ENCODE measurements around the gene ZNF566. TPM values are rescaled to one million over a fixed set of nuclear protein-coding genes. Genes with fewer than 3 reads are reported as not detected.

Gene ZNF566
- total RNA-seq, 2 experiments from 2014 or later = 4.7 to 5.9 TPM

DNA sequence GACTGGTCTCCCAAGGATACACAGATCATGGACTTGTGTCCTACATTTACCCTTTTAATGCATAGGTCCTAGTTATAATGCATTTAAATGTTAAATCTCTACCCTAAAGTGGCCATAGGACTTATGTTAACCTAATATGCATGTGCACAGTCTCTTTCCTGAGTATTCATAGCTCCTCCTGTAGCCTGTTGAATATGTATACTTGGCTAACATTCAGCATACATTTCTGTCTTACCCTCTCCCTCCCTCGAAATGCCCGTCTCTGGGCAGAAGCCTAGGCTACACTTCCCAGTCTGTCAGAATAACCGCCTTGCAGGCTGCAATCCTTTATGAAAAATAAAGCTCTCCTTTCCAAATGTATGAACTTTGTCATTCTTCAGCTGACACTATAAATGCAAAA is 84.9 kb downstream of the ZNF566 start:
- peaks cover 86% of the 10 kb centered on the region for H3K36me3 Mint-ChIP-seq (ENCODE audit: low read depth)
- peaks cover 43% of the 10 kb centered on the region for H3K9me3 Mint-ChIP-seq (ENCODE audit: low read depth)
- no peak for DNase-seq
- ChIA-PET POLR2A (no interaction called here), CTCF (interaction anchor here (0.7 kb wide), 1 partner anchor 30 kb away, joined by 3 read pairs; no protein-coding TSS in a partner anchor)
- H3K4me3 Mint-ChIP-seq = no peak overlapping the region
- H3K27me3 Mint-ChIP-seq = no peaks in the 10 kb centered on the region
- ATAC-seq = no peak
- H3K4me1 Mint-ChIP-seq = no peaks in the 10 kb centered on the region
- H3K27ac Mint-ChIP-seq = no peak overlapping the region
- intact Hi-C loops (cut with DNase I, micrococcal nuclease) = no loop called here

GRCh38 chr19:36401475-36401874 is 87.9 kb downstream of the ZNF566 start:
- H3K27ac Mint-ChIP-seq = no peak overlapping the region
- ATAC-seq = no peak
- H3K27me3 Mint-ChIP-seq = no peaks in the 10 kb centered on the region
- H3K4me1 Mint-ChIP-seq = no peaks in the 10 kb centered on the region
- CTCF ChIA-PET = no interaction called here
- H3K36me3 Mint-ChIP-seq (ENCODE audit: low read depth) = peaks cover 87% of the 10 kb centered on the region
- POLR2A ChIA-PET = no interaction called here
- peaks cover 44% of the 10 kb centered on the region for H3K9me3 Mint-ChIP-seq (ENCODE audit: low read depth)
- no peak for DNase-seq
- H3K4me3 Mint-ChIP-seq = no peak overlapping the region
- intact Hi-C loops (cut with DNase I, micrococcal nuclease) = no loop called here

GRCh38 chr19:36398571-36398970 is 90.8 kb downstream of the ZNF566 start:
- no peaks in the 10 kb centered on the region for H3K27me3 Mint-ChIP-seq
- no peaks in the 10 kb centered on the region for H3K4me1 Mint-ChIP-seq
- H3K4me3 Mint-ChIP-seq = no peak overlapping the region
- ChIA-PET CTCF (no interaction called here), POLR2A (no interaction called here)
- no peak overlapping the region for H3K27ac Mint-ChIP-seq
- peaks cover 48% of the 10 kb centered on the region for H3K9me3 Mint-ChIP-seq (ENCODE audit: low read depth)
- intact Hi-C loops (cut with DNase I, micrococcal nuclease) = no loop called here
- ATAC-seq (no peak), DNase-seq (no peak)
- peaks cover 85% of the 10 kb centered on the region for H3K36me3 Mint-ChIP-seq (ENCODE audit: low read depth)

Other genes with a start within 250 kb of the ZNF566 start
- 1 to 10 TPM; 1.4 to 1.8 TPM for gene ZFP14, start 110.4 kb downstream of the ZNF566 start, total RNA-seq
- 1 to 10 TPM; 8.4 to 8.8 TPM for gene ZFP82, start 70.9 kb downstream of the ZNF566 start, total RNA-seq
- 1 to 10 TPM; 5.7 to 8.2 TPM for gene ZNF260, start 38.7 kb upstream of the ZNF566 start, total RNA-seq
- gene ZNF529, start 83.7 kb upstream of the ZNF566 start, total RNA-seq = 10 to 100 TPM; 12.5 to 19.2 TPM
- gene ZNF382, start 115.8 kb upstream of the ZNF566 start, total RNA-seq = 10 to 100 TPM; 14.9 to 20.0 TPM
- 1 to 10 TPM; 5.7 to 6.5 TPM for gene ZNF461, start 177.3 kb upstream of the ZNF566 start, total RNA-seq
- 1 to 10 TPM; 7.4 to 8.6 TPM for gene ZNF567, start 198.1 kb upstream of the ZNF566 start, total RNA-seq

Data from activated CD4-positive, alpha-beta T cell treated with anti-CD3 and anti-CD28 coated beads for 36 hours (primary cell).